SK-N-SH treated with all-trans-retinoic acid at 6 μM for 48 hours (cell line): ENCODE results near the gene RSBN1.

Source experiments
- ATAC-seq: fragments of 200-7000 bp; cut with Tn5 transposase; 3 replicates; pipeline ENCODE4 v1.9.1; 2020; ENCODE audit warnings: mild to moderate bottlenecking, moderate library complexity
- ARNTL ChIP-seq: fragments of 450-650 bp; formaldehyde crosslinking; IDR thresholded peaks from 2 replicates; pipeline ENCODE4 v1.5.0; 2020; ENCODE audit warnings: low read depth, mild to moderate bottlenecking, moderate library complexity, borderline replicate concordance
- BACH2 ChIP-seq: fragments of 250-450 bp; sonication (Bioruptor Pico); IDR thresholded peaks from 2 replicates; pipeline ENCODE4 v1.9.0; 2021; ENCODE audit warnings: mild to moderate bottlenecking, borderline replicate concordance
- CREB5 ChIP-seq: fragments of 250-450 bp; sonication (Bioruptor Pico); IDR thresholded peaks from 2 replicates; pipeline ENCODE4 v1.5.1; 2020; ENCODE audit warnings: low read depth, mild to moderate bottlenecking, moderate library complexity
- CSDC2 ChIP-seq: fragments of 250-450 bp; sonication (Bioruptor Pico); IDR thresholded peaks from 2 replicates; pipeline ENCODE4 v1.5.0; 2020; ENCODE audit warnings: mild to moderate bottlenecking, moderate library complexity
- CSRNP3 ChIP-seq: fragments of 250-450 bp; sonication (Bioruptor Pico); IDR thresholded peaks from 2 replicates; pipeline ENCODE4 v1.5.1; 2021; ENCODE audit warnings: mild to moderate bottlenecking, moderate library complexity
- ESRRG ChIP-seq: fragments of 250-450 bp; sonication (Bioruptor Pico); IDR thresholded peaks from 2 replicates; pipeline ENCODE4 v1.6.1; 2021; ENCODE audit warnings: mild to moderate bottlenecking
- GLIS3 ChIP-seq: fragments of 250-450 bp; sonication (Bioruptor Pico); IDR thresholded peaks from 2 replicates; pipeline ENCODE4 v1.5.0; 2020; ENCODE audit warnings: mild to moderate bottlenecking, moderate library complexity
- ISL1 ChIP-seq: fragments of 250-450 bp; sonication (Bioruptor Pico); IDR thresholded peaks from 2 replicates; pipeline ENCODE4 v2.1.2; 2022; ENCODE audit warnings: mild to moderate bottlenecking, moderate library complexity
- PPARA ChIP-seq: fragments of 250-450 bp; sonication (Bioruptor Pico); IDR thresholded peaks from 2 replicates; pipeline ENCODE4 v1.5.0; 2020; ENCODE audit warnings: mild to moderate bottlenecking, borderline replicate concordance
- RARB ChIP-seq: fragments of 250-450 bp; sonication (Bioruptor Pico); IDR thresholded peaks from 2 replicates; pipeline ENCODE4 v1.8.0; 2021; ENCODE audit warnings: mild to moderate bottlenecking, moderate library complexity
- SNAI2 ChIP-seq: fragments of 250-450 bp; sonication (Bioruptor Pico); IDR thresholded peaks from 2 replicates; pipeline ENCODE4 v1.5.0; 2020; ENCODE audit warnings: mild to moderate bottlenecking, moderate library complexity
- TCF4 ChIP-seq: fragments of 250-450 bp; sonication (Bioruptor Pico); IDR thresholded peaks from 2 replicates; pipeline ENCODE4 v1.8.0; 2021; ENCODE audit warnings: mild to moderate bottlenecking, moderate library complexity, borderline replicate concordance
- TOX ChIP-seq: fragments of 250-450 bp; sonication (Bioruptor Pico); IDR thresholded peaks from 2 replicates; pipeline ENCODE4 v1.8.0; 2021; ENCODE audit warnings: mild to moderate bottlenecking, moderate library complexity, borderline replicate concordance
- ZC3H10 ChIP-seq: fragments of 250-450 bp; sonication (Bioruptor Pico); IDR thresholded peaks from 2 replicates; pipeline ENCODE4 v1.5.1; 2021; ENCODE audit warnings: mild to moderate bottlenecking, moderate library complexity
- ZFP3 ChIP-seq: fragments of 250-450 bp; sonication (Bioruptor Pico); IDR thresholded peaks from 2 replicates; pipeline ENCODE4 v1.5.0; 2020; ENCODE audit warnings: mild to moderate bottlenecking, moderate library complexity
- ZFP30 ChIP-seq: fragments of 450-650 bp; formaldehyde crosslinking; IDR thresholded peaks from 2 replicates; pipeline ENCODE4 v1.5.0; 2022; ENCODE audit warnings: mild to moderate bottlenecking, moderate library complexity
- ZNF565 ChIP-seq: fragments of 450-650 bp; formaldehyde crosslinking; conservative IDR thresholded peaks from 2 replicates; pipeline ENCODE4 v1.5.0; 2020; ENCODE audit warnings: low read depth, mild to moderate bottlenecking, moderate library complexity
- ZNF70 ChIP-seq: fragments of 450-650 bp; formaldehyde crosslinking; IDR thresholded peaks from 2 replicates; pipeline ENCODE4 v1.5.0; 2020; ENCODE audit warnings: mild to moderate bottlenecking, moderate library complexity
- TF ChIP-seq, protein P1 (sequence below): fragments of 250-450 bp; sonication (Bioruptor Pico); IDR thresholded peaks from 2 replicates; pipeline ENCODE4 v1.8.0; 2021; ENCODE audit warnings: low read depth, mild to moderate bottlenecking, moderate library complexity, borderline replicate concordance
- TF ChIP-seq, protein P2 (sequence below): fragments of 250-450 bp; sonication (Bioruptor Pico); IDR thresholded peaks from 2 replicates; pipeline ENCODE4 v1.8.0; 2020; ENCODE audit warnings: mild to moderate bottlenecking, moderate library complexity, borderline replicate concordance
- TF ChIP-seq, protein P3 (sequence below): fragments of 250-450 bp; sonication (Bioruptor Pico); IDR thresholded peaks from 2 replicates; pipeline ENCODE4 v1.5.0; 2020; ENCODE audit warnings: mild to moderate bottlenecking, moderate library complexity

RSBN1 gene

GRCh38 chr1:113742515-113742914 is 69.8 kb downstream of the RSBN1 start:
- no peak for ATAC-seq
- no peak for TF ChIP-seq PPARA (CRISPR knock-in tag)
- no peak for TF ChIP-seq ZNF565 (CRISPR knock-in tag)
- TF ChIP-seq ESRRG (CRISPR knock-in tag), result no peak
- TF ChIP-seq ZC3H10 (CRISPR knock-in tag), result no peak
- TF ChIP-seq, protein P1, sequence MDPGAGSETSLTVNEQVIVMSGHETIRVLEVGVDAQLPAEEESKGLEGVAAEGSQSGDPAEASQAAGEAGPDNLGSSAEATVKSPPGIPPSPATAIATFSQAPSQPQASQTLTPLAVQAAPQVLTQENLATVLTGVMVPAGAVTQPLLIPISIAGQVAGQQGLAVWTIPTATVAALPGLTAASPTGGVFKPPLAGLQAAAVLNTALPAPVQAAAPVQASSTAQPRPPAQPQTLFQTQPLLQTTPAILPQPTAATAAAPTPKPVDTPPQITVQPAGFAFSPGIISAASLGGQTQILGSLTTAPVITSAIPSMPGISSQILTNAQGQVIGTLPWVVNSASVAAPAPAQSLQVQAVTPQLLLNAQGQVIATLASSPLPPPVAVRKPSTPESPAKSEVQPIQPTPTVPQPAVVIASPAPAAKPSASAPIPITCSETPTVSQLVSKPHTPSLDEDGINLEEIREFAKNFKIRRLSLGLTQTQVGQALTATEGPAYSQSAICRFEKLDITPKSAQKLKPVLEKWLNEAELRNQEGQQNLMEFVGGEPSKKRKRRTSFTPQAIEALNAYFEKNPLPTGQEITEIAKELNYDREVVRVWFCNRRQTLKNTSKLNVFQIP, result no peak
- TF ChIP-seq ARNTL (CRISPR knock-in tag), result no peak
- no peak for TF ChIP-seq SNAI2 (CRISPR knock-in tag)
- TF ChIP-seq ZFP30, result no peak
- no peak for TF ChIP-seq GLIS3 (CRISPR knock-in tag)
- TF ChIP-seq, protein P2, sequence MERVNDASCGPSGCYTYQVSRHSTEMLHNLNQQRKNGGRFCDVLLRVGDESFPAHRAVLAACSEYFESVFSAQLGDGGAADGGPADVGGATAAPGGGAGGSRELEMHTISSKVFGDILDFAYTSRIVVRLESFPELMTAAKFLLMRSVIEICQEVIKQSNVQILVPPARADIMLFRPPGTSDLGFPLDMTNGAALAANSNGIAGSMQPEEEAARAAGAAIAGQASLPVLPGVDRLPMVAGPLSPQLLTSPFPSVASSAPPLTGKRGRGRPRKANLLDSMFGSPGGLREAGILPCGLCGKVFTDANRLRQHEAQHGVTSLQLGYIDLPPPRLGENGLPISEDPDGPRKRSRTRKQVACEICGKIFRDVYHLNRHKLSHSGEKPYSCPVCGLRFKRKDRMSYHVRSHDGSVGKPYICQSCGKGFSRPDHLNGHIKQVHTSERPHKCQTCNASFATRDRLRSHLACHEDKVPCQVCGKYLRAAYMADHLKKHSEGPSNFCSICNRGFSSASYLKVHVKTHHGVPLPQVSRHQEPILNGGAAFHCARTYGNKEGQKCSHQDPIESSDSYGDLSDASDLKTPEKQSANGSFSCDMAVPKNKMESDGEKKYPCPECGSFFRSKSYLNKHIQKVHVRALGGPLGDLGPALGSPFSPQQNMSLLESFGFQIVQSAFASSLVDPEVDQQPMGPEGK (CRISPR knock-in tag), result no peak
- no peak for TF ChIP-seq CSRNP3 (CRISPR knock-in tag)
- no peak for TF ChIP-seq RARB (CRISPR knock-in tag)
- TF ChIP-seq ZFP3 (CRISPR knock-in tag), result no peak
- no peak for TF ChIP-seq TCF4 (CRISPR knock-in tag)
- TF ChIP-seq, protein P3, sequence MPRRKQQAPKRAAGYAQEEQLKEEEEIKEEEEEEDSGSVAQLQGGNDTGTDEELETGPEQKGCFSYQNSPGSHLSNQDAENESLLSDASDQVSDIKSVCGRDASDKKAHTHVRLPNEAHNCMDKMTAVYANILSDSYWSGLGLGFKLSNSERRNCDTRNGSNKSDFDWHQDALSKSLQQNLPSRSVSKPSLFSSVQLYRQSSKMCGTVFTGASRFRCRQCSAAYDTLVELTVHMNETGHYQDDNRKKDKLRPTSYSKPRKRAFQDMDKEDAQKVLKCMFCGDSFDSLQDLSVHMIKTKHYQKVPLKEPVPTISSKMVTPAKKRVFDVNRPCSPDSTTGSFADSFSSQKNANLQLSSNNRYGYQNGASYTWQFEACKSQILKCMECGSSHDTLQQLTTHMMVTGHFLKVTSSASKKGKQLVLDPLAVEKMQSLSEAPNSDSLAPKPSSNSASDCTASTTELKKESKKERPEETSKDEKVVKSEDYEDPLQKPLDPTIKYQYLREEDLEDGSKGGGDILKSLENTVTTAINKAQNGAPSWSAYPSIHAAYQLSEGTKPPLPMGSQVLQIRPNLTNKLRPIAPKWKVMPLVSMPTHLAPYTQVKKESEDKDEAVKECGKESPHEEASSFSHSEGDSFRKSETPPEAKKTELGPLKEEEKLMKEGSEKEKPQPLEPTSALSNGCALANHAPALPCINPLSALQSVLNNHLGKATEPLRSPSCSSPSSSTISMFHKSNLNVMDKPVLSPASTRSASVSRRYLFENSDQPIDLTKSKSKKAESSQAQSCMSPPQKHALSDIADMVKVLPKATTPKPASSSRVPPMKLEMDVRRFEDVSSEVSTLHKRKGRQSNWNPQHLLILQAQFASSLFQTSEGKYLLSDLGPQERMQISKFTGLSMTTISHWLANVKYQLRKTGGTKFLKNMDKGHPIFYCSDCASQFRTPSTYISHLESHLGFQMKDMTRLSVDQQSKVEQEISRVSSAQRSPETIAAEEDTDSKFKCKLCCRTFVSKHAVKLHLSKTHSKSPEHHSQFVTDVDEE (CRISPR knock-in tag), result no peak
- no peak for TF ChIP-seq CSDC2 (CRISPR knock-in tag)
- no peak for TF ChIP-seq ZNF70
- no peak for TF ChIP-seq BACH2
- TF ChIP-seq CREB5, result no peak
- no peak for TF ChIP-seq ISL1 (CRISPR knock-in tag)

- TF ChIP-seq GLIS3 (CRISPR knock-in tag) (no peak), CSRNP3 (CRISPR knock-in tag) (no peak), ISL1 (CRISPR knock-in tag) (no peak)
- ATAC-seq, result no peak
Observed at GRCh38 chr1:113734357-113735055, 77.8 kb downstream of the RSBN1 start.

DNA sequence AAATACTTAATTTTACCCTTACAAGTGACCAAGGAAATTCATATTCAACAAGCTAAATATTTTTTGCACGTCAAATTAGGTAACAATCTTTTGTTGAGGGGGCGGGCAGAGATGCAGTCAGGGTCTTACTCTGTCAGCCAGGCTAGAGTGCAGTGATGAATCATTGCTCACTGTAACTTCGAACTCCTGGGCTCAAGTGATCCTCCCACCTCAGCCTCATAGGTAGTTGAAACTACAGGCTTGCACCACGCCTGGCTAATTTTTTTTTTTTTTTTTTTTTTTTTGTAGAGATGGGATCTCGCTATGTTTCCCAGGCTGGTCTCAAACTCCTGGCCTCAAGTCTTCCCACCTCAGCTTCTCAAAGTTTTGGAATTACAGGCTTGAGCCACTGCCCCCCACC is 79.5 kb downstream of the RSBN1 start:
- ATAC-seq, result no peak
- TF ChIP-seq CSRNP3 (CRISPR knock-in tag) (no peak), ZFP30 (no peak), TOX (CRISPR knock-in tag) (no peak), RARB (CRISPR knock-in tag) (no peak), BACH2 (no peak), CREB5 (no peak)
- TF ChIP-seq, protein P2 (CRISPR knock-in tag), result no peak
